ENCODE data around the gene RDH5.

RDH5 gene

GRCh38 chr12:55728939-55729818, 9.0 kb downstream of the RDH5 start, which contains the start of gene CD63:
CD63 (minus strand) TSS chr12:55729009; CDS start chr12:55728341, 668 bp downstream.
- peak; percentile 44 for DNase-seq

- no peak for DNase-seq
Measured at GRCh38 chr12:55729819-55730818, 9.9 kb downstream of the RDH5 start.

- no peak for DNase-seq
Measured at GRCh38 chr12:55732288-55732687, 12.1 kb downstream of the RDH5 start.

GRCh38 chr12:55733021-55733555, 12.9 kb downstream of the RDH5 start:
- DNase-seq, result no peak

- no peak for DNase-seq
Measured at GRCh38 chr12:55733858-55734257, 13.7 kb downstream of the RDH5 start.

- DNase-seq, result no peak
Measured at GRCh38 chr12:55734595-55734994, 14.4 kb downstream of the RDH5 start.

- no peak for DNase-seq
Measured at GRCh38 chr12:55736076-55736475, 15.9 kb downstream of the RDH5 start.

- peak; percentile 10 for DNase-seq
Measured at GRCh38 chr12:55736780-55737580, 16.8 kb downstream of the RDH5 start.

DNA sequence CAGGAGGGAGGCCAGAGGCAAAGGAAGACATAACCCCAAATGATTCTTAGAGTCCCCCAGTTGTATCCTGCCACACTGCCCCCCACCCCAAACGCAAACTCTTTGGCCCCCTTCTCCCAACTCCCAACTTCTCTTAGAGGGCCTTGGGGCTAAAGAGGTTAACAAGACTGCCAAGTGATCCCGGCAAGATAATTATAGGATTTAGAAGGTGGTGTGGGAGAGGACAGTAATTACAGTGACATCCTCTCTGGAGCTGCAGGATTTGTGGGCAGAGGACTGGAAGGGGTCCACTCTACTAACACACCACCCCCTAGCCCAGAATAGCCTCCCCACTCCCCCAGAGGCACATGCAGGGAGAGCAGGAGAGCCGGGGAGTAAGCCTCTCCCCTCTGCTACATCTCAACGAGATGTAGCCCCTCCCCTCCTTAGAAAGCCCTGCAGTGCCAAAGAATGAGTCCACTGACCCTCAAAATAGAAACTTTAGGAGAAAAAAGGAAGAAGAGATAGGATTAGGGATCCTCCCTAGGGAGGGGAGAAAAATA, 17.5 kb downstream of the RDH5 start:
- DNase-seq, result no peak

DNA sequence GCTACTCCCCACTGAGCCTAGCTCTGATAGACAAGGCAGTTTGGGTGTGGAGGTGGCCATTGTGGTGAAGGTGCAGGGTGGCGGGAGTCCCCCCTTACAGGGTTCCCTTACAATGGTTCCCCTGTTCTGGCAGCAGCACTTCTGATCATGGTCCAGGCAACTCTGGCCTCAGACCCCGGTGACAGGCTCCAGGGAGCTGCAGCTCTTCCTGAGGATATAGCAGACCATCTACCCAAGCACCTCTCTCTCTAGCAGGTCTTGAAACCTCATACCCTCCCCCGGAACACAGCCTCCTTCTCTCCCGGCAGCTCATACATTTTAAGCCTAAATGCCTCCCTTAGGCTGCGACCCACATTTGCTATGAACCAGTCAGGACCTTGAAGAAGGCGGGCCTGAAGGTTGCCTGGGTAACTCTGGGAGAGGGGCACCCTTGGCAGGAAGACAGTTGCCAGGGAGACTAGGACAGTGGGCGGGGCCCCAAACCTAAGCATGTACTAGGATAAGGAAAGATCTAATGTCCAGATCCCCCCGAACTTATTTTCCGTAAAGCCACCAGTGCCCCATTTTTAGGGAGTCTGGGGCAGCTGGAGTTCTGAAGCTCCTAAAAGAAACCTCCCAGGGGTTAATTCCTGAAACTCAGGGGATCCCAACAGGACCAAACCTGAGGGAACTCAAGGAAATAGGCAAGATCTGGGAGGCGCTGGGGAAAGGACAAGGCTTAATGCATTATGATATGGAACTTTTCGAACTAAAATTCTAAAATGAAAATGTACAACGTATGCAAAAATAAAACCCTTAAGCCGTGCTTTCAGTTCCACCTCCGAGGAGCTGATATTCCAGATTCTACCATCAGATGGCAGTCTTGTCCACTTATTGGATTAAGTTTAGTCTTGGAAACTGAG, 18.2 kb downstream of the RDH5 start:
- peak; percentile 61 for DNase-seq

DNA sequence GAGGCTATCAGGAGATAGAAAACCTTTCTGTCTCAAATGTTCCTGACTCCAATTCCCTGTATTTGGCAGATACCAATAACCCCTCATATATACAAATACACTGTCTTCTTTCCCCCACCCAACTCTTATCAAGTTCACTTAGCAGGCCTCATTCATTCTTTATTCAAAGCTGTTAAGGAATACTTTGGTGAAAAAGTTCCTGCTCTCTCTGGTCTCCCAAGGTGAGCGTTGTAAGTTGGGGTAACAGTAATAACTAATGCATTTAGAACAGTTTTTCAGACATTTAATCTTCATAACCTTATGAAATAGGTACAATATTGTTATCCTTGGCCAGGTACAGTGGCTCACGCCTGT, 18.8 kb downstream of the RDH5 start:
- no peak for DNase-seq

DNA sequence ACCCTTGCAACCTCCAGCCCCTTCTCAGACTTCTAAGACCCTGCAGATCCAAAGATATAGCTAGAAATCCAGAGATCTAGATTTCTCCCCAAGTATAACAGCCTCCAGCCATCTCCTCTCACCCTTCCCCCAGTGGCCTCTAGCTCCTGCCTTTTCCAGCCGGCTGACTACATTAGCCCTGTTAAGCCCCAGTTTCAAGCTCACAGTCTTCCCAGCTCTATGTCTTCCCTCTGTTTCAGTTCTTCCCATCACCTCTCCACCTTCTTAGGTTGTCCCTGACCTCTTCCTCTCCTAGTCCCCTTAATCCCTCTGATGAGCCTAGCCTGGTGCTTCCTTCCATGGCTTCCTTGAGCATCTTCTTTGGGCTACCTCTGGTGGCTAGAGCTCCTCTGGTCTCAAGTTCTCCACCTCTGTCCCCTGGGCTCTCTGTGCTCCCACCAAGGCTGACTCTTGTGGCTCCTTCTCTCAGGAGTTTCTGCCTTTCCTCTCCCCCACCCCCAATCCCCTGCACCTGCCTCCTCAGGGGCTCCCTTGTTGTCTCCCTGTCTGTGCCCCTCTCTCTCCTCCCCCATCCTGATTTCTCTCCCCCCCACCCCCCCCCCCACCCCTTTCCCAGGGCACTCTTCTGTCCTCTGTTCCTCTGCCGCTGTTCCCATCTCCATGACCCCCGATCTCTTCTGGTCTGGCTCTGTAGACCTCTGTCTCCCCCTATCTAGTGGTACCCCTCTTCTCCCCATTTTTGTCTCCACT, 21.9 kb downstream of the RDH5 start:
- no peak for DNase-seq

DNA sequence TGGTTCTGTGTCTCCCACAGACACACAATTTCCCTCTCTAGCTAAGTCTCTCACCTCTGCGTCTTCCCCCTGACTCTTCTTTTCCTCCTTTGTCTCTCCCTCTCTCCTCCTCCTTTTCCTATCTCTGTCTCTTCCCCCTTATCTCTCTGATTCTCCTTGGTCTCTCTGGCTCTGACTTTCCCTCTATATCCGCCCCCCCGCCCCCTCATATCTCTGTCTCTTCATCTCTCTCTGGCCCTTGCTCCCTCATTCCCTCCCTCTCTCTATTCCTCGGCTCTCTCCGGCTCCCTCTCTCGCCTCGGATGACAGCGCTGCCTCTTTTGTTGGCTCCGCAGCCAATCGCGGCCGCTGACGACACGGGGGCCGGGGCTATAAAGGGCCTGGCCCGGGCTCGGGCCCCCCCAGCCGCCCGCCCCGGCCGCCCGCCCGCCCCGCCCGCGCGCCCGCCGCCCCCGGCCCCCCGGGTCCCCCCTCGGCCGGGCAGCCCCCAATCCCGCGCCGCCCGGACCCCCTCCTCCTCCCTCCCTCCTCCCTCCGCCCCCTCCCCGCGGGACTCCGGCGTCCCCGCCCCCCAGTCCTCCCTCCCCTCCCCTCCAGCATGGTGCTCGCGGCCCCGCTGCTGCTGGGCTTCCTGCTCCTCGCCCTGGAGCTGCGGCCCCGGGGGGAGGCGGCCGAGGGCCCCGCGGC, 22.7 kb downstream of the RDH5 start, which contains the start of gene GDF11:
Gene GDF11, plus strand, starts transcription at position 404 of the 687 bp plus-strand sequence. Its CDS starts 195 bp downstream, at position 599.
- peak; percentile 71 for DNase-seq

- peak; percentile 32 for DNase-seq
Measured at GRCh38 chr12:55743406-55744339, 23.5 kb downstream of the RDH5 start.

GRCh38 chr12:55744340-55745030, 24.3 kb downstream of the RDH5 start:
- no peak for DNase-seq

DNA sequence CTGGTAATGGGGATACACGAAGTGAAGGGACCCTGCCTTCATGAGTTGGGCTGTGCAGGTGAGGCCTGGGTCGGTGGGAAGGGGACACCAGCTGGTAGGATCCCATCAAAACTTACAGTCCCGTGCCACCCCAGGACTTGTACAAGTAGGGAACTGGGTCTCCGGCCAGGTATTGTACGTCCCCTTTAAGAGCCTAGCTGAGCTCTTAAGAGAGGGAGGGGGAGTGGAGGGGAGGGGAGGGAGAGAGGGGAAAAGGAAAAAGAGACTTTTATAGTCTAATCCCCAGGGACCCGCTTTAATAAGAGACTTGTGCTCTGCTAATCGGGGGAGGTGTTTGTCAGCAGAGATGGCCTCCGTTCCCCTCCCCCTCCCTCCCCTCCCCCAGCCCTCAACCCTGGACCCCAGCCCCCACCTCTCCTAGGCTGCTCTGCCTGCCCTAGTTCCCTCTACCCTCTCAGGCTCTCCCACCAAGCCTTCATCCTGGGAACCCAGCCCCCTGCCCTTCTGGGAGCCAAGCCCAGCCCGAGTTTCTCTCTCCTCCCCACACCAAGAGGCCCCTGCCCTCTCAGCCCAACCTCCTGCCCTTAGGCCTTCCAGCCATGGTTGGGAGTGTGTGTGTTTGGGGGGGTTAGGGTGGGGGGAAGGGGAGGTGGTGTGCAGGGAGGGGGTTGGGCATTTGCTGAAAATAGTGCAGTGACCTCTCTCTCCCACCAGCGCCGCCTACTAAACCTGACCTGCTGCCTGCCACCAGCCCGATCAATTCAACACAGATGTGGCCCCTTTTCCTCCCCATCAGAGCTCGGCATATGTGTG, 25.4 kb downstream of the RDH5 start:
- no peak for DNase-seq
